GM23338 (cell line): ENCODE data around the gene MAPK9. TPM values are rescaled to one million over a fixed set of nuclear protein-coding genes. Genes with fewer than 3 reads are reported as not detected.

Experiments used
- ATAC-seq: fragments of 200-7000 bp; cut with Tn5 transposase; 3 replicates; pipeline ENCODE4 v1.9.1; 2020
- DNase-seq: peaks from one replicate; pipeline ENCODE4 v3.0.0-alpha.2; 2015; ENCODE audit warnings: low spot score
- H2AFZ ChIP-seq: fragments of 200-600 bp; sonication (generic); 2 replicates; pipeline ENCODE4 v1.8.0; 2016; ENCODE audit warnings: antibody characterized with exemption, mild to moderate bottlenecking, moderate library complexity
- H3F3A ChIP-seq: fragments of 200-600 bp; sonication (generic); replicated peaks from 2 replicates; pipeline ENCODE4 v1.8.0; 2017; ENCODE audit warnings: antibody characterized with exemption, mixed run types, low read depth
- H3K27ac ChIP-seq: fragments of 200-600 bp; sonication (generic); 2 replicates; pipeline ENCODE4 v1.6.1; 2016; ENCODE audit warnings: low read depth
- H3K27me3 ChIP-seq: fragments of 200-600 bp; sonication (generic); 2 replicates; pipeline ENCODE4 v1.8.0; 2016; ENCODE audit warnings: mild to moderate bottlenecking, mixed run types, moderate library complexity; ENCODE audit not compliant: insufficient read depth
- H3K36me3 ChIP-seq: fragments of 200-600 bp; sonication (generic); 2 replicates; pipeline ENCODE4 v1.8.0; 2016; ENCODE audit warnings: mild to moderate bottlenecking; ENCODE audit not compliant: insufficient read depth
- H3K4me1 ChIP-seq: fragments of 200-600 bp; sonication (generic); 2 replicates; pipeline ENCODE4 v1.8.0; 2016; ENCODE audit warnings: mild to moderate bottlenecking, moderate library complexity; ENCODE audit not compliant: insufficient read depth
- H3K4me2 ChIP-seq: fragments of 200-600 bp; sonication (generic); 2 replicates; pipeline ENCODE4 v1.7.1; 2017; ENCODE audit warnings: mixed run types
- H3K4me3 ChIP-seq: fragments of 200-600 bp; sonication (generic); 2 replicates; pipeline ENCODE4 v1.6.1; 2016; ENCODE audit warnings: mixed run types
- H3K79me2 ChIP-seq: fragments of 200-600 bp; sonication (generic); replicated peaks from 2 replicates; pipeline ENCODE4 v1.8.0; 2017; ENCODE audit warnings: mild to moderate bottlenecking; ENCODE audit not compliant: insufficient read depth
- H3K9me2 ChIP-seq: fragments of 200-600 bp; sonication (generic); 2 replicates; pipeline ENCODE4 v1.8.0; 2017; ENCODE audit not compliant: insufficient read depth
- H4K20me1 ChIP-seq: fragments of 200-600 bp; sonication (generic); replicated peaks from 2 replicates; pipeline ENCODE4 v1.8.0; 2017; ENCODE audit warnings: mild to moderate bottlenecking; ENCODE audit not compliant: insufficient read depth
- H3K27ac Mint-ChIP-seq: 2 replicates; pipeline ENCODE4 v1.8.0; 2020; ENCODE audit warnings: inconsistent platforms, mild to moderate bottlenecking, moderate library complexity, mixed read lengths
- H3K27me3 Mint-ChIP-seq: 3 replicates; pipeline ENCODE4 v1.8.0; 2022; ENCODE audit warnings: low read depth, mild to moderate bottlenecking, moderate library complexity, mixed read lengths, inconsistent platforms; ENCODE audit not compliant: insufficient read depth, poor library complexity
- H3K36me3 Mint-ChIP-seq: 3 replicates; pipeline ENCODE4 v1.8.0; 2021; ENCODE audit warnings: low read depth, mild to moderate bottlenecking, inconsistent platforms, moderate library complexity, mixed read lengths
- H3K4me1 Mint-ChIP-seq: 3 replicates; pipeline ENCODE4 v1.8.0; 2020; ENCODE audit warnings: mild to moderate bottlenecking, inconsistent platforms, mixed read lengths
- H3K4me3 Mint-ChIP-seq: 3 replicates; pipeline ENCODE4 v1.8.0; 2021; ENCODE audit warnings: moderate library complexity, mild to moderate bottlenecking, inconsistent platforms, mixed read lengths
- H3K9me3 Mint-ChIP-seq: 3 replicates; pipeline ENCODE4 v1.8.0; 2020; ENCODE audit warnings: moderate library complexity, mild to moderate bottlenecking, inconsistent platforms, mixed read lengths
- CREB1 ChIP-seq: fragments of 250-450 bp; sonication (Bioruptor Pico); IDR thresholded peaks from 2 replicates; pipeline ENCODE4 v1.5.0; 2020; ENCODE audit warnings: low read depth, mild to moderate bottlenecking, moderate library complexity
- EZH2 ChIP-seq: fragments of 200-600 bp; sonication (generic); IDR thresholded peaks from one replicate; pipeline ENCODE4 v1.8.0; 2017; ENCODE audit warnings: antibody characterized with exemption, mild to moderate bottlenecking, low read depth; ENCODE audit not compliant: unreplicated experiment
- EZH2phosphoT487 ChIP-seq: fragments of 200-600 bp; sonication (generic); IDR thresholded peaks from one replicate; pipeline ENCODE4 v1.8.1; 2018; ENCODE audit warnings: antibody characterized with exemption; ENCODE audit not compliant: unreplicated experiment
- JUNB ChIP-seq: IDR thresholded peaks from one replicate; pipeline ENCODE4 v1.6.1; 2016; ENCODE audit warnings: antibody characterized with exemption; ENCODE audit not compliant: unreplicated experiment
- NANOG ChIP-seq: IDR thresholded peaks from 2 replicates; pipeline ENCODE4 v1.6.1; 2016; ENCODE audit warnings: antibody characterized with exemption, borderline replicate concordance
- POLR2AphosphoS5 ChIP-seq: IDR thresholded peaks from 2 replicates; pipeline ENCODE4 v1.6.1; 2016; ENCODE audit warnings: antibody characterized with exemption, low read depth
- STAT1 ChIP-seq: IDR thresholded peaks from one replicate; pipeline ENCODE4 v1.6.1; 2016; ENCODE audit warnings: antibody characterized with exemption; ENCODE audit not compliant: unreplicated experiment
- ZNF114 ChIP-seq: fragments of 250-450 bp; sonication (Bioruptor Pico); IDR thresholded peaks from 2 replicates; pipeline ENCODE4 v1.5.0; 2020; ENCODE audit warnings: mild to moderate bottlenecking, moderate library complexity
- ZNF331 ChIP-seq: fragments of 250-450 bp; sonication (Bioruptor Pico); IDR thresholded peaks from 2 replicates; pipeline ENCODE4 v1.5.0; 2020; ENCODE audit warnings: low read depth, mild to moderate bottlenecking, moderate library complexity
- polyA plus RNA-seq: library from polyadenylated mRNA; unstranded; fragments of >200 nt; fragmentation: Nextera tagmentation; extraction: Ambion mirVana; gene quantifications from 2 replicates; pipeline ENCODE4 v1.2.1, GENCODE V29; 2016
- total RNA-seq: library from RNA; depleted of rRNA; stranded (reverse); fragments of >200 nt; shearing (Covaris generic); gene quantifications from 2 replicates; pipeline ENCODE4 v1.2.3, GENCODE V29; 2014
- TF ChIP-seq, protein P1 (sequence below): IDR thresholded peaks from one replicate; pipeline ENCODE4 v1.6.1; 2018; ENCODE audit warnings: antibody characterized with exemption; ENCODE audit not compliant: unreplicated experiment
- TF ChIP-seq, protein P2 (sequence below): IDR thresholded peaks from 2 replicates; pipeline ENCODE4 v1.6.1; 2016; ENCODE audit warnings: antibody characterized with exemption
- TF ChIP-seq, protein P3 (sequence below), 2 experiments: fragments of 200-600 bp in 1 of 2; sonication (generic) in 1 of 2; conservative IDR thresholded peaks; 2 replicates each; pipeline versions ENCODE4 v1.5.1 to v1.6.1; 2016 to 2017; ENCODE audit warnings: antibody characterized with exemption in 2 of 2, low read depth in 2 of 2, mild to moderate bottlenecking in 2 of 2, moderate library complexity in 1 of 2
- TF ChIP-seq, protein P4 (sequence below): fragments of 250-450 bp; sonication (Bioruptor Pico); IDR thresholded peaks from 2 replicates; pipeline ENCODE4 v1.5.0; 2020; ENCODE audit warnings: mild to moderate bottlenecking, moderate library complexity

MAPK9 gene
- total and polyA plus RNA-seq, 2 experiments from 2014 or later: 16.8 to 37.0 TPM

DNA sequence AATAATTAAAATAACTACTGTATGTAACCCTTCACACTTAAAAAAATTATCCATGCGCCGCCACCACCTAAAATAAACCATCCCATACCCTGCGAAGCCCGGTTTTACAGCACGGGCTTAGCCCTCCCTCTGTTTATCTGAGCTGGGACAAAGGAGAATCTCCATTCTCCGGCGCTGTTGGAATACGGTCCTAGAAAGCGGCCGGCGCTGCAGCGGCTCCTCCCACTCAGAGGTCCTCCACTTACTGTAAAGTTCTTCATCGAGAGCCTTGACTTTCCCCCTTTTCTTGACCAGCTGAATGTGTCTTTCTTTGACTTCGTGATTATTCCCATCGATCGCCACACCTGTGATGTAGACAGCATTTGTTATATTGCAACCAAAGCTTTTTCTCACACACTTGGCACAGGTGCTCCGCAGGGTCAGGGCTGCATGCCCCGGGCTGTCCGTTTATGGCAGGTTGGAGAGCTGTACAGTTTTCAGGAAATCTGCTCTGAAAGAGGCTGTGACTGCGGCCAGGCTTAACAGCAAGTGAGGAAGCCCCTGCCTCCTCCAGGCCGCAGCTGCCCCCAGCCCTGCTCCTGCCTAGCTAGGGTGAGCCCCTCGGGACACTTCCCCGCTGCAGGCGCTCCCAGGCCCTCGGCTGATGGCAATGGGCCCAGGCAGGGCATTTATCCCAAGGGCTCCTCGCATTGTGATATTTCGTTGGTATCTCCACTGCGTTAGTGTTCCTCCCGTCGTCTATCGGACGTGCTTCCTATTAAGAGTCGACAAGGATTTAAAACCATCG is 44.5 kb upstream of the MAPK9 start:
- ATAC-seq (no peak), DNase-seq (no peak)
- H3K4me1 ChIP-seq: peaks cover 19% of the 10 kb centered on the region
- no peak overlapping the region for H3K4me3 ChIP-seq
- H3K9me2 ChIP-seq: no peaks in the 10 kb centered on the region
- H3K79me2 ChIP-seq: peaks cover 44% of the 10 kb centered on the region
- no peak overlapping the region for H2AFZ ChIP-seq
- peaks cover 21% of the 10 kb centered on the region for H3K27me3 Mint-ChIP-seq
- peaks cover 25% of the 10 kb centered on the region for H3F3A ChIP-seq
- peaks cover 49% of the 10 kb centered on the region for H3K36me3 ChIP-seq
- no peak overlapping the region for H3K4me2 ChIP-seq
- H3K27me3 ChIP-seq: no peaks in the 10 kb centered on the region
- peaks cover 23% of the 10 kb centered on the region for H3K4me1 Mint-ChIP-seq
- no peak overlapping the region for H3K27ac Mint-ChIP-seq
- peaks cover 11% of the 10 kb centered on the region for H4K20me1 ChIP-seq
- H3K9me3 Mint-ChIP-seq: peaks cover 4% of the 10 kb centered on the region; the same call in 1 of the 3 replicates
- TF ChIP-seq EZH2 (no peak), JUNB (no peak), NANOG (no peak), EZH2phosphoT487 (no peak), ZNF114 (CRISPR knock-in tag) (no peak), POLR2AphosphoS5 (no peak), ZNF331 (CRISPR knock-in tag) (no peak), STAT1 (no peak), CREB1 (CRISPR knock-in tag) (no peak)
- TF ChIP-seq, protein P1, sequence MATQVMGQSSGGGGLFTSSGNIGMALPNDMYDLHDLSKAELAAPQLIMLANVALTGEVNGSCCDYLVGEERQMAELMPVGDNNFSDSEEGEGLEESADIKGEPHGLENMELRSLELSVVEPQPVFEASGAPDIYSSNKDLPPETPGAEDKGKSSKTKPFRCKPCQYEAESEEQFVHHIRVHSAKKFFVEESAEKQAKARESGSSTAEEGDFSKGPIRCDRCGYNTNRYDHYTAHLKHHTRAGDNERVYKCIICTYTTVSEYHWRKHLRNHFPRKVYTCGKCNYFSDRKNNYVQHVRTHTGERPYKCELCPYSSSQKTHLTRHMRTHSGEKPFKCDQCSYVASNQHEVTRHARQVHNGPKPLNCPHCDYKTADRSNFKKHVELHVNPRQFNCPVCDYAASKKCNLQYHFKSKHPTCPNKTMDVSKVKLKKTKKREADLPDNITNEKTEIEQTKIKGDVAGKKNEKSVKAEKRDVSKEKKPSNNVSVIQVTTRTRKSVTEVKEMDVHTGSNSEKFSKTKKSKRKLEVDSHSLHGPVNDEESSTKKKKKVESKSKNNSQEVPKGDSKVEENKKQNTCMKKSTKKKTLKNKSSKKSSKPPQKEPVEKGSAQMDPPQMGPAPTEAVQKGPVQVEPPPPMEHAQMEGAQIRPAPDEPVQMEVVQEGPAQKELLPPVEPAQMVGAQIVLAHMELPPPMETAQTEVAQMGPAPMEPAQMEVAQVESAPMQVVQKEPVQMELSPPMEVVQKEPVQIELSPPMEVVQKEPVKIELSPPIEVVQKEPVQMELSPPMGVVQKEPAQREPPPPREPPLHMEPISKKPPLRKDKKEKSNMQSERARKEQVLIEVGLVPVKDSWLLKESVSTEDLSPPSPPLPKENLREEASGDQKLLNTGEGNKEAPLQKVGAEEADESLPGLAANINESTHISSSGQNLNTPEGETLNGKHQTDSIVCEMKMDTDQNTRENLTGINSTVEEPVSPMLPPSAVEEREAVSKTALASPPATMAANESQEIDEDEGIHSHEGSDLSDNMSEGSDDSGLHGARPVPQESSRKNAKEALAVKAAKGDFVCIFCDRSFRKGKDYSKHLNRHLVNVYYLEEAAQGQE: no peak
- TF ChIP-seq, protein P2, sequence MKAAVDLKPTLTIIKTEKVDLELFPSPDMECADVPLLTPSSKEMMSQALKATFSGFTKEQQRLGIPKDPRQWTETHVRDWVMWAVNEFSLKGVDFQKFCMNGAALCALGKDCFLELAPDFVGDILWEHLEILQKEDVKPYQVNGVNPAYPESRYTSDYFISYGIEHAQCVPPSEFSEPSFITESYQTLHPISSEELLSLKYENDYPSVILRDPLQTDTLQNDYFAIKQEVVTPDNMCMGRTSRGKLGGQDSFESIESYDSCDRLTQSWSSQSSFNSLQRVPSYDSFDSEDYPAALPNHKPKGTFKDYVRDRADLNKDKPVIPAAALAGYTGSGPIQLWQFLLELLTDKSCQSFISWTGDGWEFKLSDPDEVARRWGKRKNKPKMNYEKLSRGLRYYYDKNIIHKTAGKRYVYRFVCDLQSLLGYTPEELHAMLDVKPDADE: no peak
- TF ChIP-seq, protein P3, sequence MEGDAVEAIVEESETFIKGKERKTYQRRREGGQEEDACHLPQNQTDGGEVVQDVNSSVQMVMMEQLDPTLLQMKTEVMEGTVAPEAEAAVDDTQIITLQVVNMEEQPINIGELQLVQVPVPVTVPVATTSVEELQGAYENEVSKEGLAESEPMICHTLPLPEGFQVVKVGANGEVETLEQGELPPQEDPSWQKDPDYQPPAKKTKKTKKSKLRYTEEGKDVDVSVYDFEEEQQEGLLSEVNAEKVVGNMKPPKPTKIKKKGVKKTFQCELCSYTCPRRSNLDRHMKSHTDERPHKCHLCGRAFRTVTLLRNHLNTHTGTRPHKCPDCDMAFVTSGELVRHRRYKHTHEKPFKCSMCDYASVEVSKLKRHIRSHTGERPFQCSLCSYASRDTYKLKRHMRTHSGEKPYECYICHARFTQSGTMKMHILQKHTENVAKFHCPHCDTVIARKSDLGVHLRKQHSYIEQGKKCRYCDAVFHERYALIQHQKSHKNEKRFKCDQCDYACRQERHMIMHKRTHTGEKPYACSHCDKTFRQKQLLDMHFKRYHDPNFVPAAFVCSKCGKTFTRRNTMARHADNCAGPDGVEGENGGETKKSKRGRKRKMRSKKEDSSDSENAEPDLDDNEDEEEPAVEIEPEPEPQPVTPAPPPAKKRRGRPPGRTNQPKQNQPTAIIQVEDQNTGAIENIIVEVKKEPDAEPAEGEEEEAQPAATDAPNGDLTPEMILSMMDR (conservative IDR thresholded peaks at IDR 0.05; ENCODE audit: low read depth in 2 of 2): no peak
- TF ChIP-seq, protein P4, sequence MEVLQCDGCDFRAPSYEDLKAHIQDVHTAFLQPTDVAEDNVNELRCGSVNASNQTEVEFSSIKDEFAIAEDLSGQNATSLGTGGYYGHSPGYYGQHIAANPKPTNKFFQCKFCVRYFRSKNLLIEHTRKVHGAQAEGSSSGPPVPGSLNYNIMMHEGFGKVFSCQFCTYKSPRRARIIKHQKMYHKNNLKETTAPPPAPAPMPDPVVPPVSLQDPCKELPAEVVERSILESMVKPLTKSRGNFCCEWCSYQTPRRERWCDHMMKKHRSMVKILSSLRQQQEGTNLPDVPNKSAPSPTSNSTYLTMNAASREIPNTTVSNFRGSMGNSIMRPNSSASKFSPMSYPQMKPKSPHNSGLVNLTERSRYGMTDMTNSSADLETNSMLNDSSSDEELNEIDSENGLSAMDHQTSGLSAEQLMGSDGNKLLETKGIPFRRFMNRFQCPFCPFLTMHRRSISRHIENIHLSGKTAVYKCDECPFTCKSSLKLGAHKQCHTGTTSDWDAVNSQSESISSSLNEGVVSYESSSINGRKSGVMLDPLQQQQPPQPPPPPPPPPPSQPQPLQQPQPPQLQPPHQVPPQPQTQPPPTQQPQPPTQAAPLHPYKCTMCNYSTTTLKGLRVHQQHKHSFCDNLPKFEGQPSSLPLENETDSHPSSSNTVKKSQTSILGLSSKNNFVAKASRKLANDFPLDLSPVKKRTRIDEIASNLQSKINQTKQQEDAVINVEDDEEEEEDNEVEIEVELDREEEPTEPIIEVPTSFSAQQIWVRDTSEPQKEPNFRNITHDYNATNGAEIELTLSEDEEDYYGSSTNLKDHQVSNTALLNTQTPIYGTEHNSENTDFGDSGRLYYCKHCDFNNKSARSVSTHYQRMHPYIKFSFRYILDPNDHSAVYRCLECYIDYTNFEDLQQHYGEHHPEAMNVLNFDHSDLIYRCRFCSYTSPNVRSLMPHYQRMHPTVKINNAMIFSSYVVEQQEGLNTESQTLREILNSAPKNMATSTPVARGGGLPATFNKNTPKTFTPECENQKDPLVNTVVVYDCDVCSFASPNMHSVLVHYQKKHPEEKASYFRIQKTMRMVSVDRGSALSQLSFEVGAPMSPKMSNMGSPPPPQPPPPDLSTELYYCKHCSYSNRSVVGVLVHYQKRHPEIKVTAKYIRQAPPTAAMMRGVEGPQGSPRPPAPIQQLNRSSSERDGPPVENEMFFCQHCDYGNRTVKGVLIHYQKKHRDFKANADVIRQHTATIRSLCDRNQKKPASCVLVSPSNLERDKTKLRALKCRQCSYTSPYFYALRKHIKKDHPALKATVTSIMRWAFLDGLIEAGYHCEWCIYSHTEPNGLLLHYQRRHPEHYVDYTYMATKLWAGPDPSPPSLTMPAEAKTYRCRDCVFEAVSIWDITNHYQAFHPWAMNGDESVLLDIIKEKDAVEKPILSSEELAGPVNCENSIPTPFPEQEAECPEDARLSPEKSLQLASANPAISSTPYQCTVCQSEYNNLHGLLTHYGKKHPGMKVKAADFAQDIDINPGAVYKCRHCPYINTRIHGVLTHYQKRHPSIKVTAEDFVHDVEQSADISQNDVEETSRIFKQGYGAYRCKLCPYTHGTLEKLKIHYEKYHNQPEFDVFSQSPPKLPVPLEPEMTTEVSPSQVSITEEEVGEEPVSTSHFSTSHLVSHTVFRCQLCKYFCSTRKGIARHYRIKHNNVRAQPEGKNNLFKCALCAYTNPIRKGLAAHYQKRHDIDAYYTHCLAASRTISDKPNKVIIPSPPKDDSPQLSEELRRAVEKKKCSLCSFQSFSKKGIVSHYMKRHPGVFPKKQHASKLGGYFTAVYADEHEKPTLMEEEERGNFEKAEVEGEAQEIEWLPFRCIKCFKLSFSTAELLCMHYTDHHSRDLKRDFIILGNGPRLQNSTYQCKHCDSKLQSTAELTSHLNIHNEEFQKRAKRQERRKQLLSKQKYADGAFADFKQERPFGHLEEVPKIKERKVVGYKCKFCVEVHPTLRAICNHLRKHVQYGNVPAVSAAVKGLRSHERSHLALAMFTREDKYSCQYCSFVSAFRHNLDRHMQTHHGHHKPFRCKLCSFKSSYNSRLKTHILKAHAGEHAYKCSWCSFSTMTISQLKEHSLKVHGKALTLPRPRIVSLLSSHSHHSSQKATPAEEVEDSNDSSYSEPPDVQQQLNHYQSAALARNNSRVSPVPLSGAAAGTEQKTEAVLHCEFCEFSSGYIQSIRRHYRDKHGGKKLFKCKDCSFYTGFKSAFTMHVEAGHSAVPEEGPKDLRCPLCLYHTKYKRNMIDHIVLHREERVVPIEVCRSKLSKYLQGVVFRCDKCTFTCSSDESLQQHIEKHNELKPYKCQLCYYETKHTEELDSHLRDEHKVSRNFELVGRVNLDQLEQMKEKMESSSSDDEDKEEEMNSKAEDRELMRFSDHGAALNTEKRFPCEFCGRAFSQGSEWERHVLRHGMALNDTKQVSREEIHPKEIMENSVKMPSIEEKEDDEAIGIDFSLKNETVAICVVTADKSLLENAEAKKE (CRISPR knock-in tag): no peak
- peak overlapping the region; percentile 50 for H3K27ac ChIP-seq
- no peak overlapping the region for H3K4me3 Mint-ChIP-seq
- H3K36me3 Mint-ChIP-seq: peaks cover 88% of the 10 kb centered on the region
